Stimulated activated CD8-positive, alpha-beta memory T cell treated with anti-CD3 and anti-CD28 coated beads, Interleukin-12 subunit alpha, Interleukin-12 subunit beta, amount 100 ng/mL, for 24 hours (primary cell): ENCODE data around the gene MAP2K5.

ENCODE experiments used
- DNase-seq: peaks from one replicate; pipeline ENCODE4 v3.0.0-alpha.2; 2020; ENCODE audit errors: extremely low read depth

The MAP2K5 gene

DNA sequence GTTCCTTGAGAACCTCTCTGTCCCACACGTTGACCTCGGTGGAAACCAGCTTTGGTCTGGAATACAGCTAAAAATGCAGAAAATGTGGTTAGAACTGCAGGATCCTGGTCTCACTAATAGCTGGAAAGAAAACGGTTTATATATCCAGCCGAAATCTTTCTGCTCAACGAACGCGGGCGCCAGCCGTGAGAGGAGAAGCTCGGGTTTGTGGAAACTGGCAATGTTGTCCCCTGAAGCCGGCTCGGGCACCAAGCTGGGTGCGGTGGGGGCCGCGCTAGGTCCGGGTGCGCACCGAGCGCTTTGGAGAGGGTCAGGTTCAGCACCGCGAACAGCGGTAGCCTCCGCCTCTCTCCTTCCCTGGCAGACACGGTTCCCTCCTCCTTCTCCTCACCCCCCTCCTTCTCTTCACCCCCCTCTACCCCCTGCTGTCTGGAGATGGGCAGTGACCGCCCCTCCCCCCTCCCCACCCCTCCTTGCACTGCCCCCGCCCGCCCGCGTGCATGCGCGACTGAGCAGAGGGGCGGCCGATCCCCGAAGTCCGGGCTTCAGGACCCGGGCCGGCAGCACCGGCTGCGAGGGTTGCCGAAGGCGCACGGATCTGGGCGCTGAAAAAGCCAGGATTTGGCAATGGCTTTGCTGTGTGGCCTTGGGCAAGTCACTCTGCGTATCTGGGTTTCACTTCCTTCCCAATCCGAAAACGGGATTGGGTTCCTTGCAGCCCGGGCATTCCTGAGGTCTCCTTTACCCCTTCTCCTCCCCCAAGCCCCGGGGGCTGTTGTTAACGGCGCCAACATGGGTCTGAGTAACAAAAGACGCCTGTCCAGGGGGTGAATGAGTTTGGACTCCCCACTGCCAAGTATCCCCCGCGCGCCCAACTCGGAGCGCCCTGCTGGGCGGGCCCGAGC lies 282.7 kb downstream of the MAP2K5 start, which contains the start of gene SKOR1:
Gene SKOR1, plus strand, starts transcription at position 534 of the 905 bp plus-strand sequence. Its CDS starts 94 bp downstream, at position 628.
- DNase-seq: no peak

DNA sequence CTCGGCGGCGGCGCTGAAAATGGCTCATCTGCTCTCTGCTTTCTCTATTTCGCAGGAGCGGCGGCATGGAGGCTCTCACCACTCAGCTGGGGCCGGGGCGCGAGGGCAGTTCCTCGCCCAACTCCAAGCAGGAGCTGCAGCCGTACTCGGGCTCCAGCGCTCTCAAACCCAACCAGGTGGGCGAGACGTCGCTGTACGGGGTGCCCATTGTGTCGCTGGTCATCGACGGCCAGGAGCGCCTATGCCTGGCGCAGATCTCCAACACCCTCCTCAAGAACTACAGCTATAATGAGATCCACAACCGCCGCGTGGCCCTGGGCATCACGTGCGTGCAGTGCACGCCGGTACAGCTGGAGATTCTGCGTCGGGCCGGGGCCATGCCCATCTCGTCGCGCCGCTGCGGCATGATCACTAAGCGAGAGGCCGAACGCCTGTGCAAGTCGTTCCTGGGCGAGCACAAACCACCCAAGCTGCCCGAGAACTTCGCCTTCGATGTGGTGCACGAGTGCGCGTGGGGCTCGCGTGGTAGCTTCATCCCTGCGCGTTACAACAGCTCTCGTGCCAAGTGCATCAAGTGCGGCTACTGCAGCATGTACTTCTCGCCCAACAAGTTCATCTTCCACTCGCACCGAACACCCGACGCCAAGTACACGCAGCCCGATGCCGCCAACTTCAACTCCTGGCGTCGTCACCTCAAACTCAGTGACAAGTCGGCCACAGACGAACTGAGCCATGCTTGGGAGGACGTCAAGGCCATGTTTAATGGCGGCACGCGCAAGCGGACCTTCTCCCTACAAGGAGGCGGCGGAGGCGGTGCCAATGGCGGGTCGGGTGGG lies 283.6 kb downstream of the MAP2K5 start:
- DNase-seq: no peak

GRCh38 chr15:67826717-67827561 lies 284.4 kb downstream of the MAP2K5 start:
- DNase-seq: no peak

- DNase-seq: no peak
Measured at GRCh38 chr15:67827562-67828277, 285.2 kb downstream of the MAP2K5 start.

DNA sequence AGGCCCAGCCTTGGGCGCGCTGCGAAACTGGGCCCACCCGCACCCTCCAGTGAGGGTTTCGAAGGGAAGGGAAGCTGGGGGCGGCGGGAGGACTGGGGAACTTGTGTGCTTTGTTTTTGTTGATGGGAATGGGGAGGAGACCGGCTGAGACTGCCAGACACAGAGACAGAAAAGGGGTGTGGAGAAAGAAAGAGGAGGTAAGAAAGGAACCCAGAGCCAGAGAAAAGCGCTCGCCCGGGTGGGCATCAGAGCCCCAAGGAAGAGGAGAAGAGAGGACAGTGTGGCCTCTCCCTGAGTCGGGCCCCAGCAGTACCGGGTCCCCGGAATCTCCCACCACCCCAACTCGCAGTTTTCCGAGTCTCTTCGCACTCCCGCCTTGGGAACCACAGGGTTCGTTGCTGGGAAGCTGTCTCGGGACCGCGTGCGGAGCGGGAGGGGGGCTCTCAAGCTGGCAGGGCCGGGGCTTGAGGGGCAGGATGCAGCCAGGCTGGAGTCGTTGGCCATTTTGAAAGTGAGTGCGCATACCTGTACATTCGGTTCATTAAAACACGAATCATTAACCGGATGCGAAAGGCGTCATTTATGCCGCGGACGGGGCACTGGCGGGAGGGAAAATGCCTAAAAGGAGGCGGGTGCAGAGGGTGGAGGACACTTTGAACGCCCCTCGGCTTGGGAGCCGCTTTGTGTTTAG lies 285.9 kb downstream of the MAP2K5 start:
- DNase-seq: no peak

DNA sequence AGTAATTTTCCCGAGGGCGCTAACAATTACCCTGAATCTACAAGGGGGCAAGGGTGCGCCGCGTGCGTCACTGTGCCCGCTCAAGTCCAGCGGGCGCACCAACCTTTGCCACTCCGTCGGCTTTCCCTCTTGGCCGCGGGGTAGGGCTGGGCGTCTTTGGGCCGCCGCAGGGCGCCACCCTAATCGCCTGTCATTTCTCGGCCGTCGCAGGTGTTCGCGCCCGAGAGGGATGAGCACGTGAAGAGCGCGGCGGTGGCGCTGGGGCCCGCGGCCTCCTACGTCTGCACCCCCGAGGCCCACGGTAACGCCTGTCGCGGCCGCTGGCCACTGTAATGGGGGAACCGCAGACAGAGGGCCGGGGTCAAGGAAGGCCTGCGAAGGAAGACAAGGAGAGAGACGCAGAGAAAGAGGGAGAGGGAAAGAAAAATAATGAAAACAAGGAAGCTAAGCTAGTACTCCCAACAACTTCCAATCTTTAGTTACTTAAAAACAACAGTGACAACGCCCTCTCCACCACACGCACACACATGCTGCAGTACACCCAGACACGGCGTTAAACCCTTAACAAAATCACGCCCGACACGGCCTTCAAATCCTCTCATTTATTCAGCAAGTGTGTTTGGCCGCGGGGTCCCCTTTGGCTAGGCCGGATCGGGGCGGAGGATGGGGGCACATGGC lies 286.6 kb downstream of the MAP2K5 start:
- DNase-seq: no peak

DNA sequence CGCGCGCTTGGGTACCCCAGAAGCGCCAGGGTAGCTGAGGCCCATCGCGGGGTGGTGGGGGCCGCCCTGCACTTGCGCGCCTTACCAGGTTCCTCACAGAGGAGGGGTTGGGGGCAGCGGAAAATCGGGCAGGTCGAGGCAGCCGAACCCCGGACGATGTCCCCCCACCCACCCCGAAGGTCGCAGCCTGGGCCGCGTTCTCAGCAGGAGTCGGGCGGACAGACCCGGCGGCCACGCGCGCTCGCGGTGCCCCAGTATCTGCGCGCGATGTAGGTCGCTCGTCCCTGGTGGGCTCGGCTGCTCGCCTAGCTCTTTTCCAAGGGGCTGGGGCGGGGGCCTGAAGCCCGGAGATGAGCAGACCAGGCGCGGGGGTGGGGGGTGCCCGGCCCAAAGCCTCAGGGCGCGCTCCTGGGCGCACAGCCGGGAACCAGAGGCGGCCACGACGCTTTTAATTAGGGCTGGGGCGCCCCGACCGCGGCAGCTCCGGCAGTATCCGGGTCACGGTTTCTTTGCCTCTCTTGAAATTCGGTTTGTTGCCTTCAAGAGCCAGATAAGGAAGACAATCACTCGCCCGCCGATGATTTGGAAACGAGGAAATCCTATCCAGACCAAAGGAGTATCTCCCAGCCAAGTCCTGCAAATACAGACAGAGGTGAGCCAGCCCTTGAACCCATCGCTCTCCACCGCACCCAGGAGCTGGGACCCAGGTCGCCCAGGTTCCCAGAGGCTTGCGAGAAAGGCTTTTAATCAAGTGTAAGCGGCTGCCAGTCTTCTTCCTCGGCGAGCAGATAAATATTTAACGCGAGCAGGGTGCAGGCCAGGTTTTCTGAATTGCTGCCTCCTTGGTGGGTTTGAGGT lies 287.4 kb downstream of the MAP2K5 start:
- no peak for DNase-seq

- no peak for DNase-seq
Measured at GRCh38 chr15:67831363-67831762, 288.9 kb downstream of the MAP2K5 start.

DNA sequence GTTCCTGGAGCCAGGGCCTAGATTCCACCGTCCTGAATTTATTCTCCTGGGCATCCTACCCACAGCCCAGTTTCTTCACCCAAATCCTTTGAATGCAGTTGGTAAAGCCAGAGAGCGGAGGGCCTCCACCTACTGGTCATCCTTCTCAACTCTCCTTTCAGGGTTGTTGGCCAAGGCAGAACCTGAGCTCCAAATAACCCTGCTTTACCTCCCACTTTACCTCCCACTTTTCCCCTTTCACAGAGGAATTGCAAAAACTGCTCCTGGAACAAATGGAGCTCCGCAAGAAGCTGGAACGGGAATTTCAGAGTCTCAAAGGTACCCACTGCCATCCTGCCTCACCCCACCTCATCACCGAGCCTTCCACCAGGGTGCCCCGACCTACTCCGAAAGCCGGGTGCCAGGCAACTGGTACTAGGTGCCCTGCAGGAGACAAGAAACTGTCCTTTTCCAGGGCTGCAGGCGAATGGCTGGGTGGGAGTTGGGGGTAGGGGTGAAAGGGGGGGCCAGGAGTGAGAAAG lies 289.6 kb downstream of the MAP2K5 start:
- no peak for DNase-seq

DNA sequence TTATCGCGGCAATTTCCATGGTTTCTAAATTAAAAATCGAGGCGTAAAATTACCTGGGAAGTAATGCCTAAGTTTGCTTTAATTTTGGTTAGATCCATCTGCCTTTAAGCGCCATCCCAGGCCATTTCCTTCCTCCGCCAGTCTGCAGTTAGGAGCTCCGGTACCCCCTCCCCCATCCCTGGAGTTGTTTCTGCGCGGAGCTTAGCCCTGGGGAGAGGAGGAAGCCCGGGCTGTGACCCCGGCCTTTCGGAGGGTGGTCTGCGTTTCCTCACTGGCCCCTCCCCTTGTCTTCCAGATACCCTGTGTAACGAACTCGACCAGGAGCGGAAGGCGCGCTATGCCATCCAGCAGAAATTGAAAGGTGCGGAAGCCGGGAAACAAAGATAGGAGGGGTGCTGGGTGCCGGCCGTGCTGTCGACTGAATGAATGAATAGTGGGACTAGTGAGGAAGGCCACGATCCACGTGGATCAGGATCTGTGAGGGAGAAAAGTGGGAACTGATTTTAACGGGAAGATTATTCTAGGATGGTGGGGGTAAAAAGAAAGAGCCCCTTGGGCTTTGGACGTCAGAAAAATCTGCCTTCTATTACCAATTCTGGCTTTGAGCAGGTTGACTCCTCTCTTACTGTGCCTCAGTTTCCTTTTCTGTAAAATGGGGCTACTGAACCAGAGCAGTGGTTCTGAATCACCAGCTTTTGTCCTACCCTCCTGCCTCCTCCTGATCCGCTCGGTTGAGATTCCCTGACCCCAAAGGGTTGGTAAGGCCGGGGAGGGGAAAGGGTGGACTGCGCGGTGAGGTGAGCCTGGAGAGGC lies 290.6 kb downstream of the MAP2K5 start:
- DNase-seq: no peak

GRCh38 chr15:67833710-67834511 lies 291.4 kb downstream of the MAP2K5 start:
- DNase-seq: no peak

DNA sequence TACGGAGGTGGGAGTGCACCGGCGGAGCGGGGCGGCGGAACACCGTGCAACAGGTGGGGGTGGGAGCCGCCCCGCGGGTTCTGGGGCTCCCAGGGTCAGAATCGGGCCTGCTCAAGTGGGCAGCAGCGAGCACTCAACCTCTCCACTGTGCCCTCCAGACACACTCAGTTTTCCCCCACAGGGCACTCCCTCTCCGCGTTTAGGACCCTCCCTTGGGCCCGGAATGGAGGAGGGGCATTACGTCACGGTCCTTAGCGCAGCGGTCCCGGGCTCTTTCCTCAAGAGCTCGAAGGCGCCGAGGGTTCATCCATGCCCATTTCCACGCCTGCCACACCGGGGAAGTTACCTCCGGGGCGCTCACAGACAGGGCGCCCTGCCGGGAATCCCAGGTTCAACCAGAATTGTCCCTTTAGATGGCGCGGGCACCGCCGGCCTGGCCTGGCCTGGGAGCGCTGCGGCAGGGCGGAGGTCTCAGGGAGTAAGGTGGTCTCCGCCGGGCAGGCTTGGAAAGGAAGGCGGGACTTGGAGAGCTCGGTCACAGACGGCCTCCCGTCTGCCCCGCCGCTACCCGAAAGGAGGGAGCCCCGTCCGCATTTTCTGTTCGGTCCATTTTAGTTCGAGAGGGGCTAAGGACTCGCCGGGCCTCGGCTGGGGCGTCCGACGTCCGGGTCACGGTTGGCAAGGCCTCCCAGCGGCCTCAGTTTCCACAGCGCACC lies 292.2 kb downstream of the MAP2K5 start:
- DNase-seq: no peak

DNA sequence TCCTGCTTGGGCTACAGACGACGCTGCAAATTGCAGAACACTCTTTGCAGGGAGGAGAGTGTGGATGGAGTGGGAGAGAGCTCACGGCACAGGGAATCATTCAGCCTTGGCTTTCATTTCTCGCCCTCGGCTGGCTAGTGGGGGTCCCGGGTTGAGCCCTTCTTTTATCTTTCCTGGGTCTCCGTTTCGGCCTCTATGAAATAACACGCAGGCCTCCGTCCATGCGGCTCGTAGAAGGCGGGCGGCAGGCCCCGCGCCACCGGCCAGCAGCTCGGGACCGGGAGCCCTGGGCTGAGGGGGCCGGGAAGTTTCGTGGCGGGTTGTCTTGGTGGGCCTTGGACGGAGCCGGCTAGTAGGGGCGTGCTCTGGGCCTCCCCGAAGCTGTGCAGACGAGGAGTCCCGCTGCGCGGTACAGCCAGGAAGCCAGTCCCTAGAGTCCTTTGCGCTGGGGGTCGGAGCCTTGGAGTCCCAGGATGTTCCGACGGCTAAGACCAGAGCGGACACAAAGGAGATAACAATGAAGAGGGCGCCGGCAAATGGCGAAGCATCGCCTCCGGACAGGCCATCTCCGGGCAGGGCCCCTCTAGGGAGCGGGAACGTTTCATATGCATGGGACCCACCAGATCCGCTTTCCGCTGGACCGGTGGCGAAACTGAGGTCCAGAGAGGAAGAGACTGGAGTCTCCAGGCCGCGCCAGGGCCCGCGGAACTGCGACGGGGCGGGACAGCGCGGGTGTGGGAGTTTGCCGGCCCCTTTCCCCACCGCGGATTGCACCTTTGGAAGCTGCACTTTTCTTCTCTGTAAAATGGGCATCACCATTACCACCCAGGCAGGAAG lies 293.0 kb downstream of the MAP2K5 start:
- no peak for DNase-seq

GRCh38 chr15:67836134-67836455 lies 293.6 kb downstream of the MAP2K5 start:
- no peak for DNase-seq

- DNase-seq: no peak
Measured at GRCh38 chr15:67836477-67836876, 294.0 kb downstream of the MAP2K5 start.

GRCh38 chr15:67836955-67837354 lies 294.5 kb downstream of the MAP2K5 start:
- no peak for DNase-seq
